Activated T-cell treated with anti-CD3 and anti-CD28 coated beads, Interleukin-2, amount 50 U/mL, for 72 hours (primary cell): ENCODE results near the gene STON1. TPM values are rescaled to one million over a fixed set of nuclear protein-coding genes. Genes with fewer than 3 reads are reported as not detected.

ENCODE experiments used
- ATAC-seq, 2 donors: fragments of 150-1000 bp; cut with Tn5 transposase; replicated peaks in 1 of 2; 2 replicates each; pipeline ENCODE4 v1.10.0; 2021; ENCODE audit warnings: moderate library complexity in 2 of 2, mild to moderate bottlenecking in 1 of 2
- DNase-seq, 2 donors: peaks; one replicate each; pipeline ENCODE4 v3.0.0; 2021 to 2022; ENCODE audit warnings: mixed read lengths in 1 of 2
- H3K27ac Mint-ChIP-seq: one replicate; pipeline ENCODE4 v1.8.0; 2022; ENCODE audit warnings: mild to moderate bottlenecking, moderate library complexity, mixed read lengths
- H3K27me3 Mint-ChIP-seq: one replicate; pipeline ENCODE4 v1.8.0; 2022; ENCODE audit warnings: low read depth, mixed read lengths
- H3K36me3 Mint-ChIP-seq, 2 donors: one replicate each; pipeline ENCODE4 v1.8.0; 2022; ENCODE audit warnings: mixed read lengths in 2 of 2, mild to moderate bottlenecking in 1 of 2; ENCODE audit not compliant: insufficient read depth in 2 of 2
- H3K4me1 Mint-ChIP-seq: one replicate; pipeline ENCODE4 v1.8.0; 2022; ENCODE audit warnings: low read depth, mixed read lengths
- H3K4me3 Mint-ChIP-seq, 2 donors: one replicate each; pipeline ENCODE4 v1.8.0; 2022; ENCODE audit warnings: mild to moderate bottlenecking in 2 of 2, mixed read lengths in 2 of 2, moderate library complexity in 2 of 2
- H3K9me3 Mint-ChIP-seq, 2 donors: one replicate each; pipeline ENCODE4 v1.8.0; 2022; ENCODE audit warnings: mixed read lengths in 2 of 2
- total RNA-seq, 2 donors: library from RNA; stranded (reverse); gene quantifications; one replicate each; pipeline ENCODE4 v1.2.3, GENCODE V29; 2022

Gene STON1
- 1 to 10 TPM; 1.9 to 2.8 TPM for total RNA-seq

GRCh38 chr2:48530033-48530811 lies at the start of gene STON1:
TSS of gene STON1 (plus strand) at chr2:48530154. CDS start at chr2:48580634, 50,480 bp downstream.
- DNase-seq, result peak; percentile 37 to 38
- ATAC-seq, result peak; percentile 71
- H3K4me1 Mint-ChIP-seq, result peaks cover 5% of the 10 kb centered on the region
- H3K36me3 Mint-ChIP-seq, result no peaks in the 10 kb centered on the region
- peak within 1 kb of the TSS; percentile 89 to 92 for H3K4me3 Mint-ChIP-seq
- peak within 1 kb of the TSS; percentile 74 for H3K27ac Mint-ChIP-seq
- H3K27me3 Mint-ChIP-seq, result no peaks in the 10 kb centered on the region
- no peaks in the 10 kb centered on the region for H3K9me3 Mint-ChIP-seq

GRCh38 chr2:48480526-48480925 lies 49.4 kb upstream of the STON1 start:
- Mint-ChIP-seq H3K36me3 (peaks cover 0 to 22% of the 10 kb centered on the region in 2 donors), H3K9me3 (no peaks in the 10 kb centered on the region), H3K27ac (no peak overlapping the region)

GRCh38 chr2:48482313-48482712 lies 47.6 kb upstream of the STON1 start:
- H3K9me3 Mint-ChIP-seq, result no peaks in the 10 kb centered on the region
- H3K36me3 Mint-ChIP-seq, result peaks cover 0 to 24% of the 10 kb centered on the region in 2 donors
- no peaks in the 10 kb centered on the region for H3K4me1 Mint-ChIP-seq
- H3K27me3 Mint-ChIP-seq, result no peaks in the 10 kb centered on the region
- no peak overlapping the region for H3K27ac Mint-ChIP-seq
- ATAC-seq (no peak), DNase-seq (no peak)
- no peak overlapping the region for H3K4me3 Mint-ChIP-seq

More at GRCh38 chr2:48480526-48480925, 49.4 kb upstream of the STON1 start:
- DNase-seq, result no peak
- Mint-ChIP-seq H3K4me3 (no peak overlapping the region), H3K27me3 (no peaks in the 10 kb centered on the region), H3K4me1 (no peaks in the 10 kb centered on the region)
- no peak for ATAC-seq

GRCh38 chr2:48482769-48483168 lies 47.2 kb upstream of the STON1 start:
- no peak for DNase-seq
- Mint-ChIP-seq H3K4me1 (no peaks in the 10 kb centered on the region), H3K27me3 (no peaks in the 10 kb centered on the region), H3K27ac (no peak overlapping the region), H3K4me3 (no peak overlapping the region), H3K36me3 (peaks cover 0 to 27% of the 10 kb centered on the region in 2 donors), H3K9me3 (no peaks in the 10 kb centered on the region)
- ATAC-seq, result no peak

DNA sequence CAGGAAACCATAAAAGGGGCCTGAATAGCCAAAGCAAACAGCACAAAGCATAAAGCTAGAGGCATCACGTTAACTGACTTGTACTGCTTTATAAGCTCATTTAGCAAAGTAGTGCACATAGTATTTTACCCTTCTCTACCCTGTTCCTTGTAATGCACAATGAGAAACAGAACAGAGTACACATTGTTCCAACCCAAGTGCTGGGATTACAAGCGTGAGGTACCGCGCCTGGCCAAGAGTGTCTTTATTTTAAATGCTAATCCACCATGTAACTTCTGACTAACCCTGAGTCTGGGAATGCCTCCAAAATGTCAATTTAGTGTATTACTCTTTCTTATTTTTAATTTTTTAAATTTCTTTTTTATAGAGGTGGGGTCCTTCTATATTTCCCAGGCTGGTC lies 46.4 kb upstream of the STON1 start:
- Mint-ChIP-seq H3K4me3 (no peak overlapping the region), H3K4me1 (no peaks in the 10 kb centered on the region), H3K9me3 (no peaks in the 10 kb centered on the region), H3K36me3 (peaks cover 0 to 29% of the 10 kb centered on the region in 2 donors), H3K27ac (no peak overlapping the region), H3K27me3 (no peaks in the 10 kb centered on the region)
- DNase-seq (no peak), ATAC-seq (no peak)

GRCh38 chr2:48483916-48484315 lies 46.0 kb upstream of the STON1 start:
- Mint-ChIP-seq H3K4me3 (no peak overlapping the region), H3K4me1 (no peaks in the 10 kb centered on the region), H3K27me3 (no peaks in the 10 kb centered on the region), H3K36me3 (peaks cover 0 to 28% of the 10 kb centered on the region in 2 donors), H3K9me3 (no peaks in the 10 kb centered on the region), H3K27ac (no peak overlapping the region)
- ATAC-seq, result no peak
- no peak for DNase-seq

- DNase-seq (no peak), ATAC-seq (no peak)
- Mint-ChIP-seq H3K4me1 (no peaks in the 10 kb centered on the region), H3K36me3 (peaks cover 0 to 18% of the 10 kb centered on the region in 2 donors), H3K27me3 (no peaks in the 10 kb centered on the region), H3K9me3 (no peaks in the 10 kb centered on the region), H3K27ac (no peak overlapping the region), H3K4me3 (no peak overlapping the region)
Observed at GRCh38 chr2:48488545-48488944, 41.4 kb upstream of the STON1 start.

- no peak for DNase-seq
- Mint-ChIP-seq H3K4me3 (no peak overlapping the region), H3K27ac (no peak overlapping the region), H3K27me3 (no peaks in the 10 kb centered on the region), H3K4me1 (no peaks in the 10 kb centered on the region), H3K36me3 (peaks cover 4 to 18% of the 10 kb centered on the region in 2 donors), H3K9me3 (no peaks in the 10 kb centered on the region)
- no peak for ATAC-seq
Observed at GRCh38 chr2:48496849-48497248, 33.1 kb upstream of the STON1 start.

DNA sequence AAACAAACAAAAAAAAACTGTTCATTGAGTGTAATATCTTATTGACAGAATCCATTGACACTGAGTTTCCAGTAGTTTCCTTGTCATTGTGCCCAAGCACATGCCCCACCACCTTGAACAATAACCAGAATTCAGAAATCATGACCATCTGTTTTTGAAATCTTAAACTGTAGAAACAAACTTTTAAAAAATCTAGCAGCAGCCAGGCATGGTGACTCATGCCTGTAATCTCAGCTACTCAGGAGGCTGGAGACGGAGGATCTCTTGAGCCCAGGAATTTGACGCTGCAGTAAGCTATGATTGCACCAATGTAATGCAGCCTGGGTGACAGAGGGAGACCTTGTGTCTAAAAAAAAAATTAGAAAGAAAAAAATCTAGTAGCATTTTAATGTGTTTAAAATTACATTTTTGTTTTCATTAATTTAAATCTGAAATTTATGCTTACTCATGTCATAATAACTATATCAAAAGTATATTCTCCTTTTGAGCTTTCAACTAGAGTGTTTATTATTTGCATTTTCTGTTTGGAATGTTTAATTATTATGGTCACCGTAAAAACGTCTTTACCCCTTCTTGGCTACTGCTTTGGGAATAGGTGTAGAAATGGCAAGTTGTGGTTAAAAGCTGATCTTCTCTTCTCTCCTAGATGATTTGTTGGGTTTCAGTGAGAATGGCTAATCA lies 25.2 kb upstream of the STON1 start:
- Mint-ChIP-seq H3K4me3 (no peak overlapping the region), H3K27ac (no peak overlapping the region), H3K27me3 (no peaks in the 10 kb centered on the region), H3K36me3 (peaks cover 2 to 28% of the 10 kb centered on the region in 2 donors), H3K4me1 (peaks cover 9% of the 10 kb centered on the region), H3K9me3 (no peaks in the 10 kb centered on the region)
- ATAC-seq, result no peak
- no peak for DNase-seq

- no peaks in the 10 kb centered on the region for H3K27me3 Mint-ChIP-seq
- H3K36me3 Mint-ChIP-seq, result peaks cover 4 to 27% of the 10 kb centered on the region in 2 donors
- H3K4me3 Mint-ChIP-seq, result no peak overlapping the region
- ATAC-seq (no peak), DNase-seq (no peak)
- H3K9me3 Mint-ChIP-seq, result no peaks in the 10 kb centered on the region
- H3K27ac Mint-ChIP-seq, result no peak overlapping the region
- H3K4me1 Mint-ChIP-seq, result peaks cover 9% of the 10 kb centered on the region
Observed at GRCh38 chr2:48507111-48507510, 22.8 kb upstream of the STON1 start.

- H3K9me3 Mint-ChIP-seq, result no peaks in the 10 kb centered on the region
- H3K4me3 Mint-ChIP-seq, result no peak overlapping the region
- ATAC-seq (no peak), DNase-seq (no peak)
- peaks cover 4 to 35% of the 10 kb centered on the region in 2 donors for H3K36me3 Mint-ChIP-seq
- peak overlapping the region; percentile 90 for H3K27ac Mint-ChIP-seq
- peaks cover 9% of the 10 kb centered on the region for H3K4me1 Mint-ChIP-seq
- H3K27me3 Mint-ChIP-seq, result no peaks in the 10 kb centered on the region
Observed at GRCh38 chr2:48508461-48509124, 21.4 kb upstream of the STON1 start.

- H3K27ac Mint-ChIP-seq, result peak overlapping the region; percentile 77
- peaks cover 4 to 37% of the 10 kb centered on the region in 2 donors for H3K36me3 Mint-ChIP-seq
- H3K9me3 Mint-ChIP-seq, result no peaks in the 10 kb centered on the region
- no peak for DNase-seq
- ATAC-seq, result no peak
- H3K4me3 Mint-ChIP-seq, result no peak overlapping the region
- H3K27me3 Mint-ChIP-seq, result no peaks in the 10 kb centered on the region
- peaks cover 9% of the 10 kb centered on the region for H3K4me1 Mint-ChIP-seq
Observed at GRCh38 chr2:48510329-48510728, 19.6 kb upstream of the STON1 start.

DNA sequence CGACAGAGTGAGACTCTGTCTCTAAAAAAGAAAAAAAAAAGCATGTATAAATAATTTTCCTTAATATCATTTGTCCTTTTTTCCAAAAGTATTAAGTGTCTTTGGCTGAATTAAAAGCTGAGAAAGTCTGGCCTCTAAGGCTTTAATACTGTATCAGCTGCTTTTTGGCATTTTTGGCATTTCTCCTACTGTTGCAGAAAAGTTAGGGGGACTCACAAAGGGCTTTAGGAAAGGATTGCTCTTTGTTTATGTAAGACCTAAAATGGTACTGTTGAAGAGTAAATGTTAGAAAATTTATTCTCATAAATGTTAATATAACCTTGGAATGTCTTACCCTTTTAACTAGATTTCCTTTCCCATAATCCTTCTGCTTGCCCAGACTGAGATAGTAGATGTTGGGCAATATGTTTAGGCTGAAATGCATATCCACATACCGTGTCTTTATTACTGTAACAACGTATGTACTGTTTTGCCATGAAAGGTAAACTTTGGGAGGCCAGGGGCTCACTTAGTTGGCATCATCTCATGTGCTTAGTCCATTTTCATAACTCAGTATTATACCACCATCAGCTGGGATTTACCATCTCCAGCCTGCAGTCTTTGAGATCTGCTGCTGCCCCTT lies 18.0 kb upstream of the STON1 start:
- ATAC-seq, result no peak
- Mint-ChIP-seq H3K9me3 (no peaks in the 10 kb centered on the region), H3K27me3 (no peaks in the 10 kb centered on the region), H3K27ac (no peak overlapping the region), H3K4me3 (no peak overlapping the region), H3K36me3 (peaks cover 7 to 39% of the 10 kb centered on the region in 2 donors), H3K4me1 (peaks cover 9% of the 10 kb centered on the region)
- no peak for DNase-seq
